Stomach smooth muscle (tissue), 2 donors: Measurements from ENCODE around the gene OGFOD3.
"Not testable (repeated sequence)": the region's sequence is repeated elsewhere in the genome, so short reads cannot be mapped to it uniquely, and the experiment has no call there.

Experiments
- H3K27ac ChIP-seq: one replicate; pipeline ENCODE4 v1.7.0; 2013; ENCODE audit warnings: mild to moderate bottlenecking, low read length, inconsistent platforms
- H3K27me3 ChIP-seq, 2 donors: one replicate each; pipeline ENCODE4 v1.7.0; 2013; ENCODE audit warnings: low read length in 2 of 2; ENCODE audit not compliant: insufficient read depth in 2 of 2, control insufficient read depth in 1 of 2
- H3K36me3 ChIP-seq, 2 donors: one replicate each; pipeline ENCODE4 v1.7.0; 2013; ENCODE audit warnings: low read length in 2 of 2; ENCODE audit not compliant: control insufficient read depth in 2 of 2, insufficient read depth in 2 of 2
- H3K4me1 ChIP-seq: one replicate; pipeline ENCODE4 v1.7.0; 2013; ENCODE audit warnings: low read length; ENCODE audit not compliant: control insufficient read depth, insufficient read depth
- H3K4me3 ChIP-seq, 2 donors: one replicate each; pipeline ENCODE4 v1.7.0; 2013; ENCODE audit warnings: low read length in 2 of 2
- H3K9ac ChIP-seq, 2 donors: one replicate each; pipeline ENCODE4 v1.7.0; 2013; ENCODE audit warnings: low read length in 2 of 2, mild to moderate bottlenecking in 1 of 2
- H3K9me3 ChIP-seq, 2 donors: one replicate each; pipeline ENCODE4 v1.7.0; 2013; ENCODE audit warnings: low read length in 2 of 2; ENCODE audit not compliant: control insufficient read depth in 2 of 2
- donor health status: healthy.
- donor health status: Pancreatic carcinoma.

The OGFOD3 gene

GRCh38 chr17:82377924-82378740 is 40.3 kb downstream of the OGFOD3 start:
- peaks cover 30 to 43% of the 10 kb centered on the region in 2 donors for H3K27me3 ChIP-seq
- H3K4me3 ChIP-seq, result no peak overlapping the region
- H3K27ac ChIP-seq, result no peak overlapping the region
- H3K9ac ChIP-seq, result no peak overlapping the region
- no peaks in the 10 kb centered on the region for H3K9me3 ChIP-seq
- H3K36me3 ChIP-seq, result no peaks in the 10 kb centered on the region
- peaks cover 3% of the 10 kb centered on the region for H3K4me1 ChIP-seq

GRCh38 chr17:82377294-82377693 is 41.1 kb downstream of the OGFOD3 start:
- peaks cover 36 to 49% of the 10 kb centered on the region in 2 donors for H3K27me3 ChIP-seq
- not testable (repeated sequence) for H3K4me3 ChIP-seq, H3K27ac ChIP-seq, H3K36me3 ChIP-seq, H3K4me1 ChIP-seq, H3K9ac ChIP-seq, H3K9me3 ChIP-seq

- Histone ChIP-seq H3K9me3 (no peaks in the 10 kb centered on the region), H3K4me3 (no peak overlapping the region), H3K36me3 (no peaks in the 10 kb centered on the region), H3K27me3 (peaks cover 37 to 60% of the 10 kb centered on the region in 2 donors), H3K4me1 (peaks cover 8% of the 10 kb centered on the region), H3K27ac (no peak overlapping the region), H3K9ac (no peak overlapping the region)
Observed at GRCh38 chr17:82376042-82376730, 42.2 kb downstream of the OGFOD3 start.

GRCh38 chr17:82375359-82376041 is 42.9 kb downstream of the OGFOD3 start:
- no peaks in the 10 kb centered on the region for H3K9me3 ChIP-seq
- no peak overlapping the region for H3K4me3 ChIP-seq
- peaks cover 15% of the 10 kb centered on the region for H3K4me1 ChIP-seq
- peaks cover 44 to 64% of the 10 kb centered on the region in 2 donors for H3K27me3 ChIP-seq
- H3K36me3 ChIP-seq, result no peaks in the 10 kb centered on the region
- no peak overlapping the region for H3K27ac ChIP-seq
- H3K9ac ChIP-seq, result no peak overlapping the region

DNA sequence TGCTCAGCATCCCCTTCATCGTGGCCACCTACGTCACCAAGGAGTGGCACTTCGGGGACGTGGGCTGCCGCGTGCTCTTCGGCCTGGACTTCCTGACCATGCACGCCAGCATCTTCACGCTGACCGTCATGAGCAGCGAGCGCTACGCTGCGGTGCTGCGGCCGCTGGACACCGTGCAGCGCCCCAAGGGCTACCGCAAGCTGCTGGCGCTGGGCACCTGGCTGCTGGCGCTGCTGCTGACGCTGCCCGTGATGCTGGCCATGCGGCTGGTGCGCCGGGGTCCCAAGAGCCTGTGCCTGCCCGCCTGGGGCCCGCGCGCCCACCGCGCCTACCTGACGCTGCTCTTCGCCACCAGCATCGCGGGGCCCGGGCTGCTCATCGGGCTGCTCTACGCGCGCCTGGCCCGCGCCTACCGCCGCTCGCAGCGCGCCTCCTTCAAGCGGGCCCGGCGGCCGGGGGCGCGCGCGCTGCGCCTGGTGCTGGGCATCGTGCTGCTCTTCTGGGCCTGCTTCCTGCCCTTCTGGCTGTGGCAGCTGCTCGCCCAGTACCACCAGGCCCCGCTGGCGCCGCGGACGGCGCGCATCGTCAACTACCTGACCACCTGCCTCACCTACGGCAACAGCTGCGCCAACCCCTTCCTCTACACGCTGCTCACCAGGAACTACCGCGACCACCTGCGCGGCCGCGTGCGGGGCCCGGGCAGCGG is 43.6 kb downstream of the OGFOD3 start:
- Histone ChIP-seq H3K27ac (no peak overlapping the region), H3K4me3 (no peak overlapping the region), H3K9ac (no peak overlapping the region), H3K9me3 (no peaks in the 10 kb centered on the region), H3K27me3 (peaks cover 46 to 62% of the 10 kb centered on the region in 2 donors), H3K36me3 (no peaks in the 10 kb centered on the region), H3K4me1 (peaks cover 18% of the 10 kb centered on the region)

- peaks cover 18% of the 10 kb centered on the region for H3K4me1 ChIP-seq
- no peaks in the 10 kb centered on the region for H3K36me3 ChIP-seq
- peaks cover 42 to 58% of the 10 kb centered on the region in 2 donors for H3K27me3 ChIP-seq
- H3K9ac ChIP-seq, result no peak overlapping the region
- H3K9me3 ChIP-seq, result no peaks in the 10 kb centered on the region
- H3K27ac ChIP-seq, result no peak overlapping the region
- no peak overlapping the region for H3K4me3 ChIP-seq
Observed at GRCh38 chr17:82373731-82374625, 44.4 kb downstream of the OGFOD3 start.

DNA sequence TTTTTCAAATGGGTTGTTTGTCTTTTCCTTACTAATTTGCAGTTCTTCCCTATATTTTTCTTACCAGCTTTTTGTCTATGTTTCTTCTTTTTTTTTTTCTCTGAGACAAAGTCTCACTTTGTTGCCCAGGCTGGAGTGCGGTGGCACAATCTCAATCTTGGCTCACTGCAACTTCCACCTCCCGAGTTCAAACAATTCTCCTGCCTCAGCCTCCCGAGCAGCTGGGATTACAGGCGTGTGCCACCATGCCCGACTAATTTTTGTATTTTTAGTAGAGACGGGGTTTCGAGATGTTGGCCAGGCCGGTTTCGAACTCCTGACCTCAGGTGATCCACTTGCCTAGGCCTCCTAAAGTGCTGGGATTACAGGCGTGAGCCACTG is 45.3 kb downstream of the OGFOD3 start:
- not testable (repeated sequence) for H3K9ac ChIP-seq, H3K36me3 ChIP-seq, H3K4me3 ChIP-seq, H3K9me3 ChIP-seq, H3K27ac ChIP-seq
- H3K4me1 ChIP-seq, result peaks cover 18% of the 10 kb centered on the region
- peaks cover 36 to 51% of the 10 kb centered on the region in 2 donors for H3K27me3 ChIP-seq

DNA sequence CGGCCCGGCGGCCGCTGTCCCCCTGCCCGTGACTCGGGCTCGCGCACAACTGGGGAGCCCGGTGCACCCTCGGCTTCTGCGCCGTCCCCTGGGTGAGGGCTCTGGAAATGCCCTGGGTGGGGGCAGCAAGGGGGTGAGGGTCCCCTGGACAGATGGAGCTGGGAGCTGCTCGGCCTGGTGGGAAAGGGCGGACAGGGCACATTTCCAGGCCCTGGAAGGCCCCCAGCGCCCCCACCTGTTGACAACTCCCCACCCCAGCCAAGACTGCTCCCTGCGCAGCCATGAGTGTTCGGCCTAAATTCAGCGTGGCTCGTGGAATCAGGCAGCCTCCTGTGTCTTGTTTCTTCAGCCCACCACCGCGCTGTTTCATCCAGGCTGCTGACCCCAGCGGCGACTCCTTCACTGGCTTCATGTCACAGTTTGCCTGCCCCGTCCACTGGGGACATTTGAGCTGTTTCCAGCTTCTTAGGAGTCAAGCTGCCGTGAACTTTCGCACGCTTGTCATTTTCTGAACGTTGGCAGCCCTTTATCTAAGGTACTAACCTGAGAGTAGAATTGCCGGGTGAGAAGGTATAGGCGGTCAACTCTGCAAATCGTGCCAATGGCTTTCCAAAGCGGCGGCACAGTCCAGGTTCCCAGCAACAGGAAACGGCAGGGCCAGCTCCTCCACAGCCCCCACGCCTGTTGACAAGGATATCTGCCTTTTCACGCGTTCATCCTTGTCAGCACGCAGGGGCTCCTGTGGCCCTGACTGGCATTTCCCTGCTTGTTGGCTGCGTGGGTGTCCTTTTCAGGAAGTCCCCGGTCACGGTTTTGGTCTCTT is 45.9 kb downstream of the OGFOD3 start:
- H3K27ac ChIP-seq, result no peak overlapping the region
- H3K36me3 ChIP-seq, result no peaks in the 10 kb centered on the region
- peaks cover 18% of the 10 kb centered on the region for H3K4me1 ChIP-seq
- no peak overlapping the region for H3K9ac ChIP-seq
- H3K27me3 ChIP-seq, result peaks cover 36 to 51% of the 10 kb centered on the region in 2 donors
- H3K4me3 ChIP-seq, result no peak overlapping the region
- H3K9me3 ChIP-seq, result no peaks in the 10 kb centered on the region
